NCI-H2081 treated with DMSO at 0.1 percent for 48 hours (cell line): ENCODE measurements around the gene PCSK9.
A peak's percentile ranks its signal among the peaks of the same experiment; 100 is the strongest.

Source experiments
- DNase-seq: peaks from one replicate; lab custom pipeline; 2025; lab: John Stamatoyannopoulos, UW

The PCSK9 gene

GRCh38 chr1:55060133-55060999 is 21.0 kb downstream of the PCSK9 start:
- DNase-seq: no peak

- no peak for DNase-seq
Measured at GRCh38 chr1:55061000-55061705, 21.8 kb downstream of the PCSK9 start.

GRCh38 chr1:55061706-55062321 is 22.5 kb downstream of the PCSK9 start:
- no peak for DNase-seq

- DNase-seq: no peak
Measured at GRCh38 chr1:55062801-55063576, 23.6 kb downstream of the PCSK9 start.

GRCh38 chr1:55063577-55063942 is 24.2 kb downstream of the PCSK9 start:
- no peak for DNase-seq

GRCh38 chr1:55064071-55064581 is 24.8 kb downstream of the PCSK9 start:
- DNase-seq: no peak

- no peak for DNase-seq
Measured at GRCh38 chr1:55064861-55065263, 25.5 kb downstream of the PCSK9 start.

GRCh38 chr1:55065648-55066047 is 26.3 kb downstream of the PCSK9 start:
- DNase-seq: no peak

- no peak for DNase-seq
Measured at GRCh38 chr1:55067022-55067778, 27.9 kb downstream of the PCSK9 start.

GRCh38 chr1:55067914-55068313 is 28.6 kb downstream of the PCSK9 start:
- DNase-seq: no peak

- no peak for DNase-seq
Measured at GRCh38 chr1:55068638-55069037, 29.3 kb downstream of the PCSK9 start.

GRCh38 chr1:55069280-55069679 is 29.9 kb downstream of the PCSK9 start:
- no peak for DNase-seq

- DNase-seq: no peak
Measured at GRCh38 chr1:55070293-55071164, 31.2 kb downstream of the PCSK9 start.

GRCh38 chr1:55071477-55071876 is 32.1 kb downstream of the PCSK9 start:
- DNase-seq: no peak

GRCh38 chr1:55073187-55073916 is 34.0 kb downstream of the PCSK9 start:
- DNase-seq: no peak

GRCh38 chr1:55074455-55074854 is 35.1 kb downstream of the PCSK9 start:
- DNase-seq: no peak

GRCh38 chr1:55076356-55076755 is 37.0 kb downstream of the PCSK9 start:
- no peak for DNase-seq

GRCh38 chr1:55078470-55078869 is 39.1 kb downstream of the PCSK9 start:
- DNase-seq: peak; percentile 25

- no peak for DNase-seq
Measured at GRCh38 chr1:55079651-55080050, 40.3 kb downstream of the PCSK9 start.
